Activated naive CD4-positive, alpha-beta T cell treated with Interleukin-2 at 50 U/mL for 16 hours (primary cell): ENCODE results near the gene PPP5C.
"Not testable (repeated sequence)": the region's sequence is repeated elsewhere in the genome, so short reads cannot be mapped to it uniquely, and the experiment has no call there.

Experiments
- DNase-seq: peaks from one replicate; pipeline ENCODE4 v3.0.0-alpha.2; 2020

Gene PPP5C

DNA sequence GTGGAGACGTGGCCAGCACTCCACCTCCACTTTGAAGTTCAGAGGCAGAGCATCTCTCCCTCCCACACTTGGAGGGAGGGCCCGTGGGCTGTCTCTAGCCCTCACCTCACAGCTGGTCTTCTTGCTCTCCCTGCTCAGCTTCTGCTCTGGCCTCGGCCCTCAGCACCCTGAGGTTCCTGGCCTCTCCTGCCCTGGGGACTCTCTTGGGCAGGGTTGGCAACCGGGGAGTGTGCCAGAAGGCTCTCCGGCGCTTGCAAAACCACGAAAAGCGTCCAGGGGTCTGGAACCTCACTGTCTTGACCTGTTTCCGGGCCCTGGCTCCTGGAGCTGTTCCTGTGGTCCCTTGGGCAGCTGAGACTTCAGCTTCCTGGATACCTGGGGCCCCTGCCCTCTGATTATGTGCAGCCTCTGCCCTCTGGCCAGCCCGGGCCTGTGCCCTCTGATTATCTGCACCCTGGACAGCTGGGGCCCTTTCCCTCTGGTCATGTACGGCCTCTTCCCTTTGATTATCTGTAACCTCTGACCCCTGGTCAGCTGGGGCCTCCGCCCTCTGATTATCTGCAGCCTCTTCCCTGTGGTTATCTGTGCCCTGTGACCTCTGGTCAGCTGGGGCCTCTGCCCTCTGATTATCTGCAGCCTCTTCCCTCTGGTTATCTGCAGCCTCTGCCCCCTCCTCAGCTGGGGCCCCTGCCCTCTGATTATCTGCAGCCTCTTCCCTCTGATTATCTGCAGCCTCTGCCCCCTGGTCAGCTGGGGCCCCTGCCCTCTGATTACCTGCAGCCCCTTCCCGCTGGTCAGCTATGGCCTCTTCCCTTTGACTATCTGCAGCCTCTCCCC, 64.4 kb downstream of the PPP5C start:
- no peak for DNase-seq

DNA sequence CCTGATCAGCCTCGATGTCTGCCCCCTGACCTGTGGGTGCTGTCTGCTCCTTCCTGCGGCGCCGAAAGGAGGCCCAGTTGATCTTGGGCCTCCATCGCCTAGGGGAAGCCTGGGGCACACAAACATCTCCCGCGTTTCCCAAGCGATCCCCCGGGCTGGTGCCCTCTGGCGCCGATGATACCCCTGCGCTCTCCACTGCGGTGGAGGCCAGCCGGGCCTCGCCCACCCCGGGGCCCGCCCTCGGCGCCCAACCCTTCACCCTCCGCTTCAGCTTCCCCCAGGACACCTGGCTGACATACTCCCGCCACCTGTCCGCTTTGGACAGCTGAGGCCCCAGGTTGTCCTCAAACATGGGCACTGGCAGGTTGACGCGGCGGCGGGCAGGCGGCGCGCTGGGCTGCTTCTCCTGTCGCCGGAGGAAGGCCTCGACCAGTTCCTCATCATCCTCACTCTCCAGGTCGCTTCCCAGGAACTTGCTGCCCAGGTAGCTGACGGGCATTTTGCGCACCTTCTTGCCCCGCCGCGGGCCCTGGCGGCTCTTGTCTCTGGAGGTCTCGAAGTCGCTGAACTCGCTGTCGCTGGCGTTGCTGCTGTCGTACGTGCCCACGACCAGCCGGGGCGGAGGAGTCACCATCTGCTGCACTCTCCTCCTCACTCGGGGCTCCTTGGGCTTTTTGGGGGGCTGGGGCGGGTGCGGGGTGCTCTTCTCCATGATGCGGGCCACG, 65.2 kb downstream of the PPP5C start:
- no peak for DNase-seq

DNA sequence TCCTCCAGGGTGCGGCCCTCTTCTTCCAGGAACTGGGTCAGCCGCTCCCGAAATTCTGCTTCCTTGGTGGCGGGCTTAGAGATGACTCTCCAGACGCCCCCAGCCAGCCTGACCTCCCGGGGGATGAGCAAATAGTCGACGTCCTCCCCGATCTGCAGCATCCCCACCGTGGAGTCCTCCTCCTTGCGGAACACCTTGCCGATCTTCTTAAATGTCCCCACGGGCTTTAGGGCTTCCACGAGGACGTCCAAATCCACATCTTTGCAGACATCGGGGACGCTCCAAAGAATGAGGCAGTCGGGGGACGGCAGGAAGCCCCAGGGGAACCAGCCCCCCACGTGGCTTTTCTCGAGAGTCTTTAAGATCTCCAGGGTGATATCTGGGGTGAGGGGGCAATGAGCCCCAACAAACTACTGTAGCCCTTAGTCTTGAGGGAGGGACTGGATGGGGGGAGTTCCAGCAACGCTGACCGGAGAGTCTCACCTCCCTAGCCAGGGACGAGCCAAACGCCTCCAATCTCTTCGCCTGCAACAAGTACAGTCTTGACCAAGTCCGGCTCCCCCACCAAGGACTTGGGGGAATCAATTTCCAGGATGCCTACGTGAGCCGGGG, 65.9 kb downstream of the PPP5C start:
- DNase-seq = no peak

DNA sequence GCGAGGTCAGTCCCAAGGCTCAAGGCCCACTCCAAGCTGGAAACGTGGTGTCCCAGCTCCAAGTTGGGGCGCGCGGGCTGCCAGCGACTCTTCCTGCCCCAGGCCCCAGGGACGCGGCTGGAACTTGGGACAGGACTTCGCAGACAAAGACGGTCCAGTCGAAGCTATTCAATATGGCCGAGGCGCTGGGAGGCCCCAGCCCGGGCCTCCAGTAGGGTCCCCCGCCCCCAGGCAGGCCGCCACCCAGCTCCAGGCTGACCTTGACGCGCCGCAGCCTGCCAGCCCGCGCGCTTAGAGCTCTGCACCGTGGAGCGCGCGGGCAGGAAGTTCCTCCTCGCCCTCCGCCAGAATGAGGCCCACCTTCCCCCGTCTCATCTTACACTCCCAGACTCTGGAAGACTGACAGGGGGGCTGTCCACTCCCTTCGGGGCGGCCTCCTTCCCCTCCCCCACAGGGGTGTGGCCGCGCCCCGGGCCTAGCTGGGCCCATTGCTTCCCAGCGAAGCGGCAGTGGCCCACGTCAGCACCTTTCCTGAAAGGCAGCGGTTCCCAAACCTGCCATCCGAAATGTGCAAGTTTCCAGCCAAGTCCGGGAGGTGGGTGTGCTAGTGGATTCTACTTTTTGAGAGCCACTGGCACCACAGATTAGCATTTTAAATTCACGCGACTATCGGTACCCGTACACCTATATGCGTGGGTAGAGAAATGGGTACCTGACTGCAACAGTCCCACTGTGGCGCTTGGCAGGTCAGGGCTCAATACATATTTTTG, 66.6 kb downstream of the PPP5C start, which contains the start of gene CCDC8:
Gene CCDC8 (minus strand): TSS at position 303 of the 770 bp plus-strand sequence. CDS start 754 bp downstream, outside the sequence.
- DNase-seq = no peak

DNA sequence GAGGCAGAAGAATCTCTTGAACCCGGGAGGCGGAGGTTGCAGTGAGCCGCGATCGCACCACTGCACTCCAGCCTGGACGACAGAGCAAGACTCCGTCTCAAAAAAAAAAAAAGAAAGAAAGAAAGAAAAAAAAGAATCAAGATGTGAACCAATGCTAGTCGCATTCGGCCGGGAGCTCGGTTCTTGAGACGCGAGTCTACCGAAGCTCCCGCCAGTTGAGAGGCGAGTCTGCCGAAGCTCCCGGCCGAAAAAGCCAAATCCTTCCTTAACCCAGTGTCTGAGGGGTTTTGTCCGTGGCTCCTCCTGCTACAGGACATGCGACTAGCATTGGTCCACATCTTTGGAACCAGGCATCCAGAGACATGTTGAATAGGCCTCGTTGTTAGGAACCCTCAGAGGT, 68.0 kb downstream of the PPP5C start:
- not testable (repeated sequence) for DNase-seq

DNA sequence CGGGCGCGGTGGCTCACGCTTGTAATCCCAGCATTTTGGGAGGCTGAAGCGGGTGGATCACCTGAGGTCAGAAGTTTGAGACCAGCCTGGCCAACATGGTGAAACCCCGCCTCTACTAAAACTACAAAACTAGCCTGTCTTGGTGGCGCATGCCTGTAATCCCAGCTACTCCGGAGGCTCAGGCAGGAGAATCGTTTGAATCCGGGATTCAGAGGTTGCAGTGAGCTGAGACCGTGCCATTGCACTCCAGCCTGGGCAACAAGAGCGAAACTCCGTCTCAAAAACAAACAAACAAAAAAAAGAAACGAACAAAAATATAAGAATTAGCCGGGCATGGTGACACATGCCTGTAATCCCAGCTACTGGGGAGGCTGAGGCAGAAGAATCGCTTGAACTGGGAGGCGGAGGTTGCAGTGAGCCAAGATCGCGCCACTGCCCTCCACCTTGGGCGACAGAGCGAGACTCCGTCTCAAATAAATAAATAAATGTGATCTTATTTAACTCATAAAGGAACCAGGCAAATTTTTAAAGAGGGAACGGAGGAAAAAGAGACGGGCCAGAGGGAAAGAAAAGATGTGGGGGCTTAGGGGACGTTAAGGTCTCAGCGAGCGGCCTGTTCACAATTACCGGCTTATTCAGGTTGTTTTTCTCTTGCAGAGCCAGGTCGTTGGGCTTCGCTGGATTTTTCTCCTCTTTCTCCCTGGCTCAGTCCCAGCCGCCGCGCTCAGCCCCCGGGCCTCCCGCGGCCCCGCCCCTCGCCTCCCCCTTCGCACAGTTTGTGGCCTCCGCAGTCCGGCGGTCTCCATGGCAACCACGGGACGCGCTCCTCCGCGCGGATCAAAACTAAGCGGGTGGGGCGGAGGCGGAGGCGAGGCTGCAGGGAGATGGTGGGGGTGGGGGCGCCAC, 69.2 kb downstream of the PPP5C start:
- DNase-seq = not testable (repeated sequence)

DNA sequence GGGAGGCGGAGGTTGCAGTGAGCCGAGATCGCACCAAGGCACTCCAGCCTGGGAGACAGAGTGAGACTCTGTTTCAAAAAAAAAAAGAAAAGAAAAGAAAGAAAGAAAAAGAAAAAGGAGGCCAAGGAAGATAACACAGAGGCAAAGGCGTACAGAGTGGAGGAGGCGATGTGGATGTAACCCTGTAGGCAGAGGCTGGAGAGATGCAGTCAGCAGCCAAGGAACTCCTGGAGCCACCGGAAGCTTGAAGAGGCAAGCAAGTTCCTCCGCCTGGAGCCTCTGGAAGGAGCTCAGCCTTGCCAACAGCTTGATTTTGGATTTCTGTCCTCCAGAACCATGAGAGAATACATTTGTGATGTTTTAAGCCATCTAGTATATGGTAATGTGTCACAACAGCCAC, 73.2 kb downstream of the PPP5C start:
- no peak for DNase-seq

DNA sequence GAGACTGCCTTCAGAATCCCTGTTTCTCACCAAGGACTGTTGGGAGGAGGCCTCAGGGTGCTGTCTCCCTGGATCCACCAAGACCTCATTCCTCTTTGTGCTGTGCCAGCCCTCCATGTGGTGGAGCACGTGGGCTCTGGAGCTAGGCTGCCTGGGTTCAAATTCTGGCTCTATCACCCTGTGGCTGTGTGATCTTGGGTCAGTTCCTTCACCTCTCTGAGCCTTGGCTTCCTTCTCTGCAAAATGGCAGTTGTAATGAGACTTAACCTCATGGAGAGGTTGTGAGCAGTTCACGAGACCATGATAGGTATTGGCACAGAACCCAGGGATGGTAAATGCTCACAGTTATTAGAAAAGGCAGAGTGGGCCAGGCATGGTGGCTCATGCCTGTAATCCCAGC, 75.5 kb downstream of the PPP5C start:
- DNase-seq = no peak

DNA sequence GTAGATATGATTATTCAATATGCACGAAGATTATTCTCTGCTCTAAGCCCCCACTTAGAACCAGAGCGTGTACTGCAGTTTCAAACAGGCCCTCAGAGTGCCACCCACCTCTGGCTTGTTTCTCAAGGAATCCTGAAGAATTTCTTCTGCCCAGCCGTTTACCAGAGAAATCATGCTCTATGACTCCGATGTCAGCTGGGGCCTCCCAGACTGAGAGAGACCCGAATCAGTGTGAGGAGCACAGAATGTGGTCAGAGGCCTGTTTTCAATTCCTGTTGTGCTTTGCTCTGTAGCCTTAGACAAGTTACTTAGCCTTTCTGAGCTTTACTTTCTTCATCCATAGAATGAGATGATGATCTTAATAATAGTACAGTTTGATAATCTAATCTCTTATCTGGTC, 76.3 kb downstream of the PPP5C start:
- DNase-seq = no peak

DNA sequence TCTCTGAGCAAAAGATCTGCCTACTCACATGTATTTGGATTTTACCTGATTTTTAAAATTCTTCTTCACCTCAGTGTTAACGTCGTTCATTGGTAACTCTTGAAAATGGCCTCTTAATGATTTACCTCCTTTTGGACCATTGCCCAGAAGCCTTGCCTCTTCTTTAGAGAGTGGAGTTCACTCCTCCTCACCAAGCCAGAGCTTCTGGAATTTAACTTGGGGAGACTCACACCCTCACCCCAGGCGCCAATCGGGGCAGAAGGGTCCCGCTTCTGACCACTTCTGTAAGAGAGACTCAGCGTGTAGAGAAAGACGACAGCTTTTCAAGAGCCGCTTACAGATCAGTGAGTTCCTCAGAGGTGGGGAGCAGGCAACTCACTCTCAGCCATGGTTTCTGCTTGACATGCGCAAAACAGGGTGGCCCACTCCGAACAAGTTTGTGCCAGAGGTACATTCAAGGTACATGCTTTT, 79.2 kb downstream of the PPP5C start:
- no peak for DNase-seq

DNA sequence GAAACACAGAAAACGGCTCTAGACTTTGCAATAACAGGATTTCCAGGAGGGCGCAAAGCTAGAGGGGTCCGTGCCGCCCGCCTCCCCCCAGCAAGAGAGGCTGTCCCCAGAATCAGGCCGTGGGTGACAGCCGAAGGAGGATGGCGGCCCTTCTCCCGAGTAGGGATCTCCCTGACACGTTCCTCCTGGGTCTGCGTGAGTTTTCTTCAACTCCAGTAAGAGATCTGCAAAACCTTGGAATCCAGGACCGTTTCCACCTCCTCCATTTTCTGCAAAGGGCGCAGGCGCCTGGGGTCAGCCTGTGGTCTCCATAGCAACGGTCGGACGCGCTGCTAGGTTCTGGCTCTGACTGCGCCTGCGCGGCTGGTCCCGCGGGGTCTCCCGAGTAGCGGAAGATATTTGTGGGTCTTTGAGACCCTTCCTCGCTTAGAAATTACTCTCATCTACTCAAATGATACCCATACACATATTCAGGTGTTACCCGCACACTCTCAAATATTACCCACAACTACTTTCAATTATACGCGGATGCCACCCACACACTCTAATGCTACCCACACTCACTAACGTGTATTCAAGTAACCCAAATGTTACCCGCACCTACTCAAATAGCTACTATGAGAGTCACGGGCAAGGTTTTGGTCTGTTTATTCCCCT, 79.7 kb downstream of the PPP5C start:
- DNase-seq = peak; percentile 34

DNA sequence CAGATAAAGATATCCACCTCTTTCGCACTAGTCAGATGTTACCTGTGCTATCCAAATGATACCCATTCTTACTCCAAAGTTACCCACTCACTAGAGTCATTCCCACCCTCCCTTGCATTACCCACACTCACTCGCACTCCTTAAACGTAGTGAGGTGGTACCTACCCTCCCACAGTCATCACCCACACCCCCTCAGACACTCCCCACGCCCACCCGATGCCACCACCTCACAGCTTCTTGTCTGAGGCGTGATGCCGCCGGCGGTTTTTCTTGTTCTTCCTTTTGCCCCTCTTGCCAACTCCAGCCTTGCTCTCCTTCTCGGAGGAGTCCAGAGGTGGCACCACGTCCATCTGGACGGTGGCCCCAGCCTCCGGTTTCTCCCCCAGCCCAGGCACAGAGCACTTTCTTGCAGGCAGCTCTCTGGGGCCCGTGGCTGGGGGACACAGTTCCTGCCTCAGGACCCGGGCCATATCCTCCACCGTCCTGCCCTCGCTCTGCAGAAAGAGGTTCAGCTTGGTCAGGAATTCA, 80.7 kb downstream of the PPP5C start:
- no peak for DNase-seq

DNA sequence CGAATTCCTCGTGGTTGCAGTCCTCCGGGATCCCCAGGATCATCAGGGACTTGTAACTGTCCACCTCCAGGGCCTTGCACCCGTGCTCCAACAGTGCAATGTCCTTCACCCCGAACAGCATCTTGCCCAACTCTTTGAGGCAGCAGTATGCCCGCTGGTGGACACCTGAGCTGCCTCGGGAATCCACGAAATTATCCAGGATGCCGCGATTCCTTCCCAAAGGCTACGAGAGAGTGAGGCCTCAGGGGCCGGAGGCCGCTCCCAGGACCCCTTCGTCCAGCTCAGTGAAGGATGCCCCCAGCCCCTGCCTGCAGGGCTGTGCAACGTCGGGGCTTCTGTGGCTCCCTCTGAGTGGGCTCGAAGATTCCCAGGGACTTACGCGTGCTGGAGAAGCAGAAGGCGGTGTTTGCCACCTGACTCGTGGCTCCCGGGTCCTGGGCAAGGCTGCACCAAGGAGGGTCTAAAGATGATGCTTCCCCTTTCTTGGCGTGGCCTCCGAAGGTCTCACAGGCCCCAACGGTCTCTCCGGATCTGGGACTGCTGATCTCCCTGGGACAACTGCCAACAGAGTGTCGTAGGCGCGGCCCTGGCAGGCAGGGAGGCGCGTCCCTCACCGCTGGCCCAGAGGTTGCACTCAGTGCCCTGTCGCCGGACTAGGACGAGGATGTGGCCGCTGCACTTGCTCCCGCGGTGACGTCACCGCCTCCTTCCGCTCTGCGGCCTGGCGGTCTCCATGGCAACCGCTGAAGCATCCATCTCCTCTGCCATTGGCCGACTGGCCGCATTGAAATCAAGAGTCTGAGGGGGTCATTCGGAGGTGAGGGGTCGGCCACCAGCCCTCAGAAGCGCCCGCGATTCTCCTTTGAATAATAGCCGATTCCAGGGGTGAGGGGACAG, 81.6 kb downstream of the PPP5C start, which contains the start of gene PNMA8C:
Gene PNMA8C (minus strand): TSS at position 698 of the 897 bp plus-strand sequence. CDS start 577 bp downstream, at position 121.
- peak; percentile 32 for DNase-seq

DNA sequence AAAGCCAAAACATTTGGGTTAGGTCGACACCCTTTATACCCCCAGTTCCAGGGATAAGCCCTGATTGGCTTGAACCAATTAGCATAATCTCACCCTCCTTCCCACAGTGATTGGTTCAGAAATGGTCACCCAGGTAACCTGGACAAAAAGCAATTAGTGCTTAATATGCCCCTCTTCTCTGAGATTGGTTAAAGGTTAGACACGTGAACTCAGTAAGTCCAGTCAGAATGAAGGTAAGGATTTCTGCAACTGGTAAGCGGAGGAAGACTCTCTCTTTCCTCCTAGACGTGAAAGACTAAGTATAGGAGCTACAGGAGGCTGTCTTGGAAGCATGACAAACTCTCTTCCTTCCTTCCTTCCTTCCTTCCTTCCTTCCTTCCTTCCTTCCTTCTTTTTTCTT, 83.1 kb downstream of the PPP5C start:
- no peak for DNase-seq

DNA sequence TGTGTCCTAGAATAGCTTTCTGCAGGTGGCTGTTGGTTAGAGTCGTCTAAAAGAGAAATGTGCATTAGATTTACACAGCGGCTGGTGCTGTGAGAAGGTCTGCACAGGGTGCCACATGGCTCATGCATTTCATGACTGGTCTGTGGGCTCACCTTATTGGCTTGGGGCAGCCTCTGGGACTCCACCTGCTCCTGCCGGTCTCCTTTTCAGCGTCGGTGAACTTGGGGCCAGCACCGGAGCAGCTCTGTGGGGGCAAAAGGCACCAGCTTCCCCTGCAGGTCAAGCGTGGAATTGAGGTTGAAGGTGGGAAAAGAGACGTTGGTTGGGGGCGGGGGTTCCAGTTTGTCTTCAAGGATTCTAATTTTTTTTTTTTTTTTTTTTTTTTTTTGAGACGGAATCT, 84.9 kb downstream of the PPP5C start:
- no peak for DNase-seq

DNA sequence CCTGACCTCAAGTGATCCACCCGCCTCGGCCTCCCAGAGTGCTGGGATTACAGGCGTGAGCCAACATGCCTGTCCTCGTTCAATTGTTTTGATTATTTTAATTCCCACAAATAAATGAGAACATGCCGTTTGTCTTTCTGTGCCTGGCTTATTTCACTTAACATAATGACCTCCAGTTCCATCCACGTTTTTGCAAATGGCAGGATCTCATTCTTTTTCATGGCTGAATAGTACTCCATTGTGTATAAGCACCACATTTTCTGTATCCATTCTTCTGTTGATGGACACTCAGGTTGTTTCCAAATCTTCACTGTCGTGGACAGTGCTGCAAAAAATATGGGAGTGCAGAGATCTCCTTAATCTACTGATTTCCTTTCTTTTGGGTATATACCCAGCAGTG, 86.6 kb downstream of the PPP5C start:
- not testable (repeated sequence) for DNase-seq

DNA sequence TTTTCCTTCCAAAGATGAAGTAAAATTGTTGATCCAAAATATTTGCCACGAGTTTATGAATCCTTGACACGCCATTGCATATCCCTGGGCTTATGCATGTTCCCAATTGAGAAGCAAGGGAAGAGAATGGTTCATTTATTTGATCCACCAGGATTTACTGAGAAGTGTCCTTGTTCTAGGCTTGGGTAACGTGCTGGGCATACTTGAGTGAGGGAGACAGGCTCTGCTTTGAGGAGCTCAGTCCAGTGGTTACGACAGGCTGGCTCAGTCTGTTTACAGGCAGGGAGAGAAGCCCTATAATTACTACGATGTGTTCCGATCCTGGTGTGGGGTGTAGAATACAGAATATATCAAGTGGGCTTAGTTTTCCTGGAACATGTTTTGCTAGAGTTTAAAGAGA, 88.1 kb downstream of the PPP5C start:
- DNase-seq = no peak

DNA sequence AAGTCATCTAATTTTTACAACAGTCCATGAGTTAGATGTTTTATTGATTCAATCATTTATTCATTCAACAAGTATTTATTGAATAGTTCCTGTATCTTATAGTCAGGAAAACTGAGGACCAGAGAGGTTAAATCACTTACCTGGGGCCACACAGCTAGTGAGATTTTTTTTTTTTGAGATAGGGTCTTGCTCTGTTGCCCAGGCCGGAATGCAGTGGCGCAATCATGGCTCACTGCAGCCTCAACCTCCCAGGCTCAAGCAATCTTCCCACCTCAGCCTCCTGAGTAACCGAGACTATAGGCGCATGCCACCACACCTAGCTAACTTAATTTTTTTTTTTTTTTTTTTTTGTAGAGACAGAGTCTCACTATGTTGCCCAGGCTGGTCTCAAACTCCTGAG, 88.8 kb downstream of the PPP5C start:
- DNase-seq = not testable (repeated sequence)
